Posterior vena cava (tissue), 2 donors: Measurements from ENCODE around the gene CLEC18A. TPM values are rescaled to one million over a fixed set of nuclear protein-coding genes. Genes with fewer than 3 reads are reported as not detected.
"Not testable (repeated sequence)": the region's sequence is repeated elsewhere in the genome, so short reads cannot be mapped to it uniquely, and the experiment has no call there.

Experiments used
- DNase-seq: peaks from one replicate; pipeline ENCODE4 v3.0.0-alpha.2; 2020; ENCODE audit warnings: low spot score
- intact Hi-C, 2 donors: fragments of 100-400 bp; cut with DNase I; formaldehyde crosslinking; loops; one replicate each; pipeline versions ENCODE4 v1.14.1 to v1.14.2; 2022 to 2023
- long read RNA-seq, 2 donors: library from polyadenylated mRNA; unstranded; transcript quantifications; one replicate each; pipeline ENCODE4 v2.0.0, GENCODE V29; 2020 to 2021
- total RNA-seq, 2 donors: library from RNA; stranded (reverse); fragmentation: NEBNext Ultra II Directional; extraction: Animal tissue kit (Norgen Biotek cat#: 25700); gene quantifications; one replicate each; pipeline ENCODE4 v1.2.1, GENCODE V29; 2021
- donor health status: DM: yes; HTN: yes; CAD: no.
- donor health status: DM: yes; HTN: yes; CAD: no.

CLEC18A gene
- total RNA-seq, result under 1 TPM in 1 of 2 donors, not detected in 1; 0.43 TPM
- long read RNA-seq, donor 1, result 0 reads
- long read RNA-seq, donor 2, result 0 reads

- DNase-seq, intact Hi-C loops: not testable (repeated sequence)
Observed at GRCh38 chr16:69951017-69951671, at the start of gene CLEC18A. Gene CLEC18A, plus strand, starts transcription at chr16:69951334. Its CDS starts 33 bp downstream, at chr16:69951367.

GRCh38 chr16:69903865-69904415, 47.2 kb upstream of the CLEC18A start:
- DNase-seq, result no peak
- intact Hi-C loops, result no loop called here

- no peak for DNase-seq
- intact Hi-C loops, result no loop called here
Observed at GRCh38 chr16:69904495-69905170, 46.5 kb upstream of the CLEC18A start.

- no peak for DNase-seq
- intact Hi-C loops, result no loop called here
Observed at GRCh38 chr16:69905171-69905555, 46.0 kb upstream of the CLEC18A start.

- no peak for DNase-seq
- intact Hi-C loops, result no loop called here
Observed at GRCh38 chr16:69906838-69907401, 44.2 kb upstream of the CLEC18A start.

- intact Hi-C loops, result no loop called here
- DNase-seq, result no peak
Observed at GRCh38 chr16:69909043-69909442, 42.1 kb upstream of the CLEC18A start.

- intact Hi-C loops, result no loop called here
- no peak for DNase-seq
Observed at GRCh38 chr16:69909760-69910159, 41.4 kb upstream of the CLEC18A start.

GRCh38 chr16:69910964-69911363, 40.2 kb upstream of the CLEC18A start:
- intact Hi-C loops, result no loop called here
- DNase-seq, result no peak

- no peak for DNase-seq
- intact Hi-C loops, result no loop called here
Observed at GRCh38 chr16:69916462-69916861, 34.7 kb upstream of the CLEC18A start.

- intact Hi-C loops, result no loop called here
- no peak for DNase-seq
Observed at GRCh38 chr16:69917311-69917710, 33.8 kb upstream of the CLEC18A start.

- DNase-seq, result no peak
- intact Hi-C loops, result no loop called here
Observed at GRCh38 chr16:69917739-69918138, 33.4 kb upstream of the CLEC18A start.

GRCh38 chr16:69918241-69918640, 32.9 kb upstream of the CLEC18A start:
- no peak for DNase-seq
- intact Hi-C loops, result no loop called here

- intact Hi-C loops, result loop anchor here in 1 of 2 donors (10.0 kb wide), 1 partner anchor 56 kb away; no protein-coding TSS in a partner anchor
- DNase-seq, result no peak
Observed at GRCh38 chr16:69921127-69921526, 30.0 kb upstream of the CLEC18A start.

GRCh38 chr16:69922200-69922599, 28.9 kb upstream of the CLEC18A start:
- peak; percentile 14 for DNase-seq
- intact Hi-C loops, result loop anchor here in 1 of 2 donors (10.0 kb wide), 1 partner anchor 57 kb away; no protein-coding TSS in a partner anchor

- intact Hi-C loops, result loop anchor here in 1 of 2 donors (10.0 kb wide), 1 partner anchor 59 kb away; no protein-coding TSS in a partner anchor
- DNase-seq, result peak; percentile 4
Observed at GRCh38 chr16:69924041-69924775, 26.9 kb upstream of the CLEC18A start.

GRCh38 chr16:69924777-69925191, 26.4 kb upstream of the CLEC18A start:
- intact Hi-C loops, result loop anchor here in 1 of 2 donors (10.0 kb wide), 1 partner anchor 60 kb away; no protein-coding TSS in a partner anchor

GRCh38 chr16:69925311-69925710, 25.8 kb upstream of the CLEC18A start:
- peak; percentile 0 for DNase-seq
- intact Hi-C loops, result loop anchor here in 1 of 2 donors (10.0 kb wide), 1 partner anchor 61 kb away; no protein-coding TSS in a partner anchor

More at GRCh38 chr16:69924777-69925191, 26.4 kb upstream of the CLEC18A start:
- peak; percentile 87 for DNase-seq

GRCh38 chr16:69926241-69926640, 24.9 kb upstream of the CLEC18A start:
- no peak for DNase-seq
- intact Hi-C loops, result loop anchor here in 1 of 2 donors (10.0 kb wide), 1 partner anchor 61 kb away; no protein-coding TSS in a partner anchor
